Activated B cell treated with CpG ODN at 0.5 μM for 24 hours (primary cell): Measurements from ENCODE around the gene COQ10A. TPM values are rescaled to one million over a fixed set of nuclear protein-coding genes. Genes with fewer than 3 reads are reported as not detected.

ENCODE experiments used
- ATAC-seq: fragments of 200-7000 bp; cut with Tn5 transposase; one replicate; pipeline ENCODE4 v1.10.0; 2021; ENCODE audit warnings: low read depth, mild to moderate bottlenecking, moderate library complexity
- CTCF ChIA-PET: fragments of 350-600 bp; sonication (Branson Sonifier 250); formaldehyde crosslinking; loops from one replicate; lab custom pipeline; 2021; ENCODE audit warnings: antibody characterized with exemption; lab: Charles Lee
- POLR2A ChIA-PET: fragments of 350-600 bp; sonication (Branson Sonifier 250); formaldehyde crosslinking; loops from one replicate; lab custom pipeline; 2021; ENCODE audit warnings: antibody characterized with exemption; lab: Charles Lee
- DNase-seq: peaks from one replicate; pipeline ENCODE4 v3.0.0; 2022
- H3K27ac Mint-ChIP-seq: one replicate; pipeline ENCODE4 v1.8.0; 2020; ENCODE audit warnings: mixed read lengths
- H3K27me3 Mint-ChIP-seq: one replicate; pipeline ENCODE4 v1.8.0; 2021; ENCODE audit warnings: mixed read lengths
- H3K36me3 Mint-ChIP-seq: one replicate; pipeline ENCODE4 v1.8.0; 2021; ENCODE audit warnings: low read depth, mixed read lengths
- H3K4me1 Mint-ChIP-seq: one replicate; pipeline ENCODE4 v1.8.0; 2021; ENCODE audit warnings: mixed read lengths
- H3K4me3 Mint-ChIP-seq: one replicate; pipeline ENCODE4 v1.8.0; 2020; ENCODE audit warnings: mild to moderate bottlenecking, mixed read lengths
- H3K9me3 Mint-ChIP-seq: one replicate; pipeline ENCODE4 v1.8.0; 2020; ENCODE audit warnings: mixed read lengths
- intact Hi-C: fragments of 100-400 bp; cut with micrococcal nuclease; formaldehyde crosslinking; loops from one replicate; pipeline ENCODE4 v1.15.1; 2024
- total RNA-seq: library from RNA; stranded (reverse); gene quantifications from 2 replicates; pipeline ENCODE4 v1.2.3, GENCODE V29; 2022
- TF ChIP-seq, protein P1 (sequence below): fragments of 200-600 bp; IDR thresholded peaks from one replicate; pipeline ENCODE4 v1.8.0; 2022; ENCODE audit warnings: antibody characterized with exemption, mild to moderate bottlenecking

COQ10A gene
- total RNA-seq, 1 donor from 2014 or later = 35.6 TPM

DNA sequence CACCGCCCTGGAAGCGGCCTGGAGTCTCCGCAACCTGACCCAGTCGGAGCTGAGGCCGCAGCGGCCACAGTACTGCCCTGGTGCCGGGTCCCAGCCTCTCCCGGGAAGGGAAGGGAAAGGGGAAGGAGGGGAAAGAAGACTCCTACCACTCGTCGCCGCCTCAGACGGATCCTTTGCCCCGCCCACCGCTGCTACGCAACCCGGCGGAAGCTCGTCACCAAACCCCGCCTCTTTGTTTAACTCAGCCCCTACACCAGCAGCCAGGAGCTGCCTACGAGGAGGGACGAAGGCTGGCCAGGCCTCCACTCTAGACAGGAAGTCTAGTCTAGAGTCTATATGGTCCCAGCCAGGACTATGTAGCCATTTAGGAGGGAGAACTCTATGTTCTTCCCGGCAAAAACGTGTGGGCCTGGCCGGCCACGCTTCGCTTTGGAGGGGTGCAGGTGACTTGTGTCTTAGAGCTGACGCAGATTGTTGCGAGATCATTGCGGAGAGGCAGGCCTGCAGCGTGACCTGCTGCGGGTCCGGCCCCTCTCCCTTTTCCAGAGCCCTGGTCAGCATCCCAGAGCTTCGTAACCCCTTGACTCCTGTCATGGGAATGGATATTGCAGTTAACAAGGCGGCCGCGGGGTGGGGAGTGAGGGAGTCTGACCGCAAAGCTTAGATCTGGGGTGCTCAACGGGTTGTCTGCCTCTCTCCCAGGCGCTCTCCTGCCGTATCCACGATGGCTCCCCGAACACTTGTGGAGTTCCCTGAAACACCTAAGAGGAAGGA is 44.8 kb upstream of the COQ10A start, which contains the start of gene RNF41:
Gene RNF41, minus strand, starts transcription at position 166 of the 774 bp plus-strand sequence. CDS start 7,875 bp downstream, outside the sequence.
- TF ChIP-seq, protein P1, sequence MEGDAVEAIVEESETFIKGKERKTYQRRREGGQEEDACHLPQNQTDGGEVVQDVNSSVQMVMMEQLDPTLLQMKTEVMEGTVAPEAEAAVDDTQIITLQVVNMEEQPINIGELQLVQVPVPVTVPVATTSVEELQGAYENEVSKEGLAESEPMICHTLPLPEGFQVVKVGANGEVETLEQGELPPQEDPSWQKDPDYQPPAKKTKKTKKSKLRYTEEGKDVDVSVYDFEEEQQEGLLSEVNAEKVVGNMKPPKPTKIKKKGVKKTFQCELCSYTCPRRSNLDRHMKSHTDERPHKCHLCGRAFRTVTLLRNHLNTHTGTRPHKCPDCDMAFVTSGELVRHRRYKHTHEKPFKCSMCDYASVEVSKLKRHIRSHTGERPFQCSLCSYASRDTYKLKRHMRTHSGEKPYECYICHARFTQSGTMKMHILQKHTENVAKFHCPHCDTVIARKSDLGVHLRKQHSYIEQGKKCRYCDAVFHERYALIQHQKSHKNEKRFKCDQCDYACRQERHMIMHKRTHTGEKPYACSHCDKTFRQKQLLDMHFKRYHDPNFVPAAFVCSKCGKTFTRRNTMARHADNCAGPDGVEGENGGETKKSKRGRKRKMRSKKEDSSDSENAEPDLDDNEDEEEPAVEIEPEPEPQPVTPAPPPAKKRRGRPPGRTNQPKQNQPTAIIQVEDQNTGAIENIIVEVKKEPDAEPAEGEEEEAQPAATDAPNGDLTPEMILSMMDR = no peak
- Mint-ChIP-seq H3K9me3 (no peaks in the 10 kb centered on the region), H3K27me3 (no peaks in the 10 kb centered on the region), H3K4me3 (peak within 1 kb of the TSS; percentile 99), H3K4me1 (peaks cover 49% of the 10 kb centered on the region), H3K27ac (peak within 1 kb of the TSS; percentile 98), H3K36me3 (peaks cover 23% of the 10 kb centered on the region)
- intact Hi-C loops = loop anchor here (1.0 to 5.0 kb wide), 8 partner anchors 45 to 1299 kb away; partner anchors contain the start of genes COQ10A, CS, DDIT3 and MYL6
- ATAC-seq = peak; percentile 77
- POLR2A ChIA-PET = interaction anchor here (0.5 to 4.0 kb wide), 49 partner anchors 10 to 1724 kb away, joined by 3 to 111 read pairs (median 5); partner anchors contain the start of genes ANKRD52, ATP5F1B, BLOC1S1 and CD63
- CTCF ChIA-PET = interaction anchor here (0.6 to 4.0 kb wide), 15 partner anchors 13 to 484 kb away, joined by 3 to 52 read pairs (median 6); partner anchors contain the start of genes ANKRD52, ESYT1, GLS2 and PA2G4
- DNase-seq = peak; percentile 93

DNA sequence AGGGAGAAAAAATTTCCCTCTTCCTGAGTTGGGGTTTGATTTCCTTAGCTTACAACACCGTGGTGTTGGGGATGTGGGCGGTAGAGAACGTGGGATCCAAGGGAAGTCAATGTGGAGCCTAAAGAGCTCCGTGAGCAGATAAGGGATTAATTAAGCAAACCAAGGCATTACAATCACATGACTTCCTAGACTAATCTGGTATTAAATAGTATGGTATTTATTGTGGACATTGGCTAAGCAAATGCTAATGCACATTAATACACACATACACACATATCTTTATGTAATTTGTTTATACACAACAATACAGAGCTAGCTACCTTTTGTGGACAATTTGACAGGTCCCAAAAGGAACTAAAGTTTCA is 44.2 kb upstream of the COQ10A start:
- peaks cover 24% of the 10 kb centered on the region for H3K36me3 Mint-ChIP-seq
- ATAC-seq (no peak), DNase-seq (no peak)
- H3K27me3 Mint-ChIP-seq = no peaks in the 10 kb centered on the region
- H3K27ac Mint-ChIP-seq = peak overlapping the region; percentile 98
- CTCF ChIA-PET = interaction anchor here (1.0 to 4.0 kb wide), 13 partner anchors 13 to 484 kb away, joined by 3 to 52 read pairs (median 6); partner anchors contain the start of genes ANKRD52, ESYT1, GLS2 and PA2G4
- POLR2A ChIA-PET = interaction anchor here (0.6 to 4.0 kb wide), 27 partner anchors 10 to 1723 kb away, joined by 3 to 111 read pairs (median 7); partner anchors contain the start of genes ANKRD52, CNPY2, COQ10A and ESYT1
- TF ChIP-seq, protein P1 = no peak
- intact Hi-C loops = loop anchor here (5.0 kb wide), 2 partner anchors 250 to 295 kb away; partner anchors contain the start of genes PYM1 and RAB5B
- no peaks in the 10 kb centered on the region for H3K9me3 Mint-ChIP-seq
- peaks cover 48% of the 10 kb centered on the region for H3K4me1 Mint-ChIP-seq
- H3K4me3 Mint-ChIP-seq = peak overlapping the region; percentile 99

DNA sequence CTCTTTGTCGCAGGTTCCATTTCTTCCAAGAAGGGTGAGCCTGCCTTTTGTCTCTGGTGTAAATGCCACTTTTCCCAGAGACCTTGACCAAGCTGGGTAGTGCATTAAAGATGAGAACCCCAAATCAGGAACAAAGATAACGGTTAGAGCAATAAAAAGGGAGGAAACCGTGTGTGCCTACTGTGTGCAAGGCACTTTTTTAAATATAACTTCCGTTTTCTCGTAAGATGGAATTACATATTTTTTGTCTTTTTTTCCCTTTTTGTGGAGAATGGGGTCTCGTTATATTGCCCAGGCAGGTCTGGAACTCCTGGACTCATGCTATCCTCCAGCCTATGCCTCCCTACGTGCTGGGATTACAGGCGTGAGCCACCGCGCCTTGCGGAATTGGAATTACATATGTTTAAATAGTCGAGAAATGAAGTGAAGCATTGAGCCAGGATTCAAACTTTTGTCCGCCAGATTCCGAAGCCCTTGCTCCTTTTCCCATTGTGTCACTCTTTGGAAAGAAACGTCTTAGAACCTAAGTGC is 43.1 kb upstream of the COQ10A start:
- TF ChIP-seq, protein P1 = no peak
- ChIA-PET CTCF (interaction anchor here (1.3 to 4.0 kb wide), 5 partner anchors 18 to 241 kb away, joined by 5 to 52 read pairs (median 34); partner anchors contain the start of genes SMARCC2 and ZC3H10), POLR2A (interaction anchor here (0.7 to 4.0 kb wide), 3 partner anchors 11 to 484 kb away, joined by 4 to 111 read pairs (median 25); no protein-coding TSS in a partner anchor)
- intact Hi-C loops = loop anchor here (1.0 to 5.0 kb wide), 10 partner anchors 17 to 485 kb away; partner anchors contain the start of genes ANKRD52, MYL6B, PYM1 and RAB5B
- no peak for ATAC-seq
- Mint-ChIP-seq H3K27ac (peak overlapping the region; percentile 98), H3K4me1 (peaks cover 48% of the 10 kb centered on the region), H3K27me3 (no peaks in the 10 kb centered on the region), H3K36me3 (peaks cover 24% of the 10 kb centered on the region), H3K9me3 (no peaks in the 10 kb centered on the region), H3K4me3 (peak overlapping the region; percentile 99)
- DNase-seq = no peak

DNA sequence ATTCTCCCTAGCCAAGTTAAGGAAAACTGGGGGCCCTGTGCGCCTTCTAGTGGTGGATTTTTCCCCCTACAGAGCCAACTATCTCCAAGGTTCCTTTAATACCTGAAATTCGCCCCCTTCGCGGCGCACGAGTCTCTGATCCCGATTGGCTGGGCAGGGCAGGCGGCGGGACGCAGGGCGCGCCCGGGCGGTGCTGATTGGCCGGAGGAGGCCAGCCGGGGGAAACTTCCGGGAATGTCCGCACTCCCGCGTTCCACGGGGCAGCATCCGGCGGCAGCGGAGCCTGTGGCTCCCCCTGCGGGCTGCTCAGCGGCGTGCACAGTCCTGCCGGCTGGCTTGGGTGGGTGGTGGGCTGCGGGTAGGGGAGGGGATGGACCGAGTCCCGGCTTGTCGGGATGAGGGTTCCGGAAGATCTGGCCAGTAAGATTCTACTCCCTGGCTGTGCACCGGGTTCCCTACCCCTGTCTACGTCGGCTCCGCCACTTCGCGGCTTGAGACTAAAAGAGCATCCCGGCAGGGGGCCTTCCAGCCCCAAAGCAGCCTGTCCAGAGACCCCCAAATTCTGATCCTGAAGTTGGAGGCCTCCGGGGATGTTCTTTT is 42.5 kb upstream of the COQ10A start, which contains the start of gene NABP2:
Gene NABP2, plus strand, starts transcription at position 241 of the 600 bp plus-strand sequence. CDS start 515 bp downstream, outside the sequence.
- H3K4me1 Mint-ChIP-seq = peaks cover 48% of the 10 kb centered on the region
- H3K27me3 Mint-ChIP-seq = no peaks in the 10 kb centered on the region
- peaks cover 27% of the 10 kb centered on the region for H3K36me3 Mint-ChIP-seq
- H3K27ac Mint-ChIP-seq = peak within 1 kb of the TSS; percentile 98
- ChIA-PET CTCF (interaction anchor here (4.0 kb wide), 1 partner anchor 104 kb away, joined by 34 read pairs; the partner anchor contains the start of gene ZC3H10), POLR2A (no interaction called here)
- ATAC-seq = peak; percentile 72
- peak; percentile 88 for DNase-seq
- intact Hi-C loops = loop anchor here (1.0 to 5.0 kb wide), 10 partner anchors 18 to 486 kb away; partner anchors contain the start of genes ANKRD52, MYL6B, PYM1 and RAB5B
- TF ChIP-seq, protein P1 = peak; percentile 67
- peak within 1 kb of the TSS; percentile 99 for H3K4me3 Mint-ChIP-seq
- no peaks in the 10 kb centered on the region for H3K9me3 Mint-ChIP-seq
